ENCODE results near the gene PARM1.

Gene PARM1

GRCh38 chr4:74932832-74933561, at the start of gene PARM1:
PARM1 (plus strand) TSS chr4:74933116; CDS start chr4:74933328, 212 bp downstream.
- peak; percentile 38 to 67 for DNase-seq

- no peak for DNase-seq
These were observed 48.6 kb upstream of the PARM1 start for GRCh38 chr4:74884266-74884665.

GRCh38 chr4:74886484-74886883, 46.4 kb upstream of the PARM1 start:
- peak in 1 of 2 experiments; percentile 60 for DNase-seq

- DNase-seq = peak in 1 of 2 experiments; percentile 53
These were observed 42.6 kb upstream of the PARM1 start for GRCh38 chr4:74890341-74890740.

- DNase-seq = no peak
These were observed 41.9 kb upstream of the PARM1 start for GRCh38 chr4:74891037-74891436.

- no peak for DNase-seq
These were observed 39.7 kb upstream of the PARM1 start for GRCh38 chr4:74893171-74893570.

GRCh38 chr4:74896595-74896994, 36.3 kb upstream of the PARM1 start:
- no peak for DNase-seq

- DNase-seq = no peak
These were observed 35.5 kb upstream of the PARM1 start for GRCh38 chr4:74897386-74897785.

GRCh38 chr4:74900862-74901261, 32.1 kb upstream of the PARM1 start:
- DNase-seq = no peak

- no peak for DNase-seq
These were observed 28.3 kb upstream of the PARM1 start for GRCh38 chr4:74904509-74905065.

GRCh38 chr4:74906771-74907170, 26.1 kb upstream of the PARM1 start:
- DNase-seq = no peak

GRCh38 chr4:74919783-74920182, 13.1 kb upstream of the PARM1 start:
- no peak for DNase-seq

GRCh38 chr4:74920704-74921103, 12.2 kb upstream of the PARM1 start:
- no peak for DNase-seq

- DNase-seq = no peak
These were observed 11.4 kb upstream of the PARM1 start for GRCh38 chr4:74921490-74921889.

- no peak for DNase-seq
These were observed 6.9 kb upstream of the PARM1 start for GRCh38 chr4:74926007-74926406.

- no peak for DNase-seq
These were observed 2.8 kb upstream of the PARM1 start for GRCh38 chr4:74930162-74930561.

- no peak for DNase-seq
These were observed 1.5 kb upstream of the PARM1 start for GRCh38 chr4:74931376-74931775.

GRCh38 chr4:74932010-74932409, 906 bp upstream of the PARM1 start:
- no peak for DNase-seq

GRCh38 chr4:74933562-74934015, 673 bp downstream of the PARM1 start:
- no peak for DNase-seq

- DNase-seq = peak in 1 of 2 experiments; percentile 42
These were observed 1.3 kb downstream of the PARM1 start for GRCh38 chr4:74934016-74934831.

GRCh38 chr4:74934888-74935287, 2.0 kb downstream of the PARM1 start:
- DNase-seq = peak; percentile 69 to 79

- no peak for DNase-seq
These were observed 8.2 kb downstream of the PARM1 start for GRCh38 chr4:74941123-74941522.

GRCh38 chr4:74942251-74942917, 9.5 kb downstream of the PARM1 start:
- DNase-seq = no peak
